IMR-90 (cell line): ENCODE measurements around the gene TMED4. TPM values are rescaled to one million over a fixed set of nuclear protein-coding genes. Genes with fewer than 3 reads are reported as not detected.

Experiments
- ATAC-seq: fragments of 200-7000 bp; cut with Tn5 transposase; 2 replicates; pipeline ENCODE4 v1.9.1; 2020; ENCODE audit warnings: low read depth, mild to moderate bottlenecking, moderate library complexity
- BruUV-seq: library from RNA; stranded (reverse); fragments of 400-500 nt; replicated peaks from 2 replicates; lab custom pipeline; 2021; lab: Mats Ljungman, UMichigan
- CTCF ChIA-PET: fragments of 300-600 bp; formaldehyde crosslinking; extraction: SDS; loops from one replicate; lab custom pipeline; 2021; ENCODE audit warnings: antibody characterized with exemption; lab: Yijun Ruan, JAX
- POLR2A ChIA-PET: fragments of 300-600 bp; sonication (Branson Sonifier 250); formaldehyde crosslinking; loops from one replicate; lab custom pipeline; 2022; ENCODE audit warnings: antibody characterized with exemption; ENCODE audit not compliant: unreplicated experiment; lab: Charles Lee
- DNase-seq: peaks from one replicate; pipeline ENCODE4 v3.0.0; 2013
- H2AFZ ChIP-seq: replicated peaks from 2 replicates; pipeline ENCODE3; 2013; ENCODE audit warnings: low read length, mild to moderate bottlenecking; ENCODE audit not compliant: poor library complexity
- H2AK5ac ChIP-seq: 2 replicates; pipeline ENCODE4 v1.6.1; 2013; ENCODE audit warnings: low read depth, low read length, inconsistent platforms
- H2AK9ac ChIP-seq: replicated peaks from 2 replicates; pipeline ENCODE3; 2013; ENCODE audit warnings: mild to moderate bottlenecking, low read depth, low read length, moderate library complexity; ENCODE audit not compliant: poor library complexity
- H2BK120ac ChIP-seq: 2 replicates; pipeline ENCODE4 v1.6.1; 2013; ENCODE audit warnings: low read depth, low read length, inconsistent platforms
- H2BK15ac ChIP-seq: 3 replicates; pipeline ENCODE4 v1.6.1; 2013; ENCODE audit warnings: low read depth, low read length, inconsistent platforms
- H2BK20ac ChIP-seq: 2 replicates; pipeline ENCODE4 v1.6.1; 2013; ENCODE audit warnings: low read depth, mild to moderate bottlenecking, inconsistent platforms, low read length, moderate library complexity
- H2BK5ac ChIP-seq: 2 replicates; pipeline ENCODE4 v1.6.1; 2013; ENCODE audit warnings: mild to moderate bottlenecking, low read depth, low read length, inconsistent platforms; ENCODE audit not compliant: poor library complexity, severe bottlenecking
- H3K14ac ChIP-seq: replicated peaks from 2 replicates; pipeline ENCODE4 v1.6.1; 2013; ENCODE audit warnings: low read depth, low read length, inconsistent platforms
- H3K18ac ChIP-seq: 2 replicates; pipeline ENCODE4 v1.6.1; 2013; ENCODE audit warnings: low read depth, low read length, control low read depth
- H3K23ac ChIP-seq: 2 replicates; pipeline ENCODE4 v1.6.1; 2013; ENCODE audit warnings: low read depth, low read length, inconsistent platforms
- H3K27ac ChIP-seq: 2 replicates; pipeline ENCODE4 v1.5.1; 2013; ENCODE audit warnings: mild to moderate bottlenecking, control low read depth, low read length; ENCODE audit not compliant: insufficient read depth
- H3K27me3 ChIP-seq: 2 replicates; pipeline ENCODE4 v1.6.1; 2013; ENCODE audit warnings: low read length; ENCODE audit not compliant: control insufficient read depth, insufficient read depth
- H3K36me3 ChIP-seq: 2 replicates; pipeline ENCODE4 v1.6.1; 2013; ENCODE audit warnings: low read length, mixed read lengths; ENCODE audit not compliant: control insufficient read depth, insufficient read depth
- H3K4ac ChIP-seq: 2 replicates; pipeline ENCODE4 v1.6.1; 2013; ENCODE audit warnings: low read depth, low read length, inconsistent platforms
- H3K4me1 ChIP-seq: 2 replicates; pipeline ENCODE4 v1.6.1; 2013; ENCODE audit warnings: low read length, mixed read lengths; ENCODE audit not compliant: control insufficient read depth, insufficient read depth
- H3K4me2 ChIP-seq: 2 replicates; pipeline ENCODE4 v1.6.1; 2013; ENCODE audit warnings: low read depth, mild to moderate bottlenecking, control low read depth, low read length, moderate library complexity
- H3K4me3 ChIP-seq: 2 replicates; pipeline ENCODE4 v1.5.1; 2013; ENCODE audit warnings: low read depth, mild to moderate bottlenecking, control low read depth, low read length, moderate library complexity; ENCODE audit not compliant: insufficient read depth
- H3K56ac ChIP-seq: 2 replicates; pipeline ENCODE4 v1.6.1; 2013; ENCODE audit warnings: low read length, inconsistent platforms; ENCODE audit not compliant: insufficient read depth; ENCODE audit errors: extremely low read depth
- H3K79me1 ChIP-seq, 2 experiments: 2 replicates each; pipeline ENCODE4 v1.6.1; 2013; ENCODE audit warnings: low read length in 2 of 2, inconsistent platforms in 1 of 2, low read depth in 1 of 2
- H3K9ac ChIP-seq: 2 replicates; pipeline ENCODE4 v1.6.1; 2013; ENCODE audit warnings: low read depth, low read length, control low read depth
- H3K9me1 ChIP-seq: 2 replicates; pipeline ENCODE4 v1.6.1; 2013; ENCODE audit warnings: low read length, inconsistent platforms; ENCODE audit not compliant: insufficient read depth
- H3K9me3 ChIP-seq: 2 replicates; pipeline ENCODE4 v1.6.1; 2013; ENCODE audit warnings: low read length; ENCODE audit not compliant: control insufficient read depth, insufficient read depth
- H4K20me1 ChIP-seq: 2 replicates; pipeline ENCODE4 v1.6.1; 2013; ENCODE audit warnings: low read length, inconsistent platforms; ENCODE audit not compliant: insufficient read depth
- H4K5ac ChIP-seq: 2 replicates; pipeline ENCODE4 v1.6.1; 2013; ENCODE audit warnings: mild to moderate bottlenecking, low read depth, low read length, control low read depth
- H4K8ac ChIP-seq, 2 experiments: 2 replicates each; pipeline ENCODE4 v1.6.1; 2013; ENCODE audit warnings: low read depth in 2 of 2, low read length in 2 of 2, control low read depth in 1 of 2, inconsistent platforms in 1 of 2
- H4K91ac ChIP-seq: 2 replicates; pipeline ENCODE4 v1.6.1; 2013; ENCODE audit warnings: low read depth, low read length, inconsistent platforms; ENCODE audit not compliant: insufficient read depth
- BHLHE40 ChIP-seq: fragments of 150-350 bp; IDR thresholded peaks from 2 replicates; pipeline ENCODE4 v1.6.1; 2016; ENCODE audit warnings: mild to moderate bottlenecking, low read depth, low read length
- CEBPB ChIP-seq: IDR thresholded peaks from 2 replicates; pipeline ENCODE4 v1.6.1; 2012; ENCODE audit warnings: low read depth, low read length, improper control_type of control experiment
- CHD1 ChIP-seq: IDR thresholded peaks from 2 replicates; pipeline ENCODE4 v1.6.1; 2012; ENCODE audit warnings: low read depth, low read length, improper control_type of control experiment
- ELK1 ChIP-seq: fragments of 150-350 bp; IDR thresholded peaks from 2 replicates; pipeline ENCODE4 v1.6.1; 2016; ENCODE audit warnings: low read depth, mild to moderate bottlenecking, low read length, moderate library complexity, borderline replicate concordance
- FOS ChIP-seq: fragments of 150-350 bp; IDR thresholded peaks from 2 replicates; pipeline ENCODE4 v1.6.1; 2016; ENCODE audit warnings: low read depth, low read length
- MAFK ChIP-seq: IDR thresholded peaks from 2 replicates; pipeline ENCODE4 v1.6.1; 2012; ENCODE audit warnings: low read depth, low read length, improper control_type of control experiment
- NFE2L2 ChIP-seq: fragments of 150-350 bp; IDR thresholded peaks from 2 replicates; pipeline ENCODE4 v1.6.1; 2016; ENCODE audit warnings: low read depth, mild to moderate bottlenecking, low read length
- RAD21 ChIP-seq: IDR thresholded peaks from 2 replicates; pipeline ENCODE4 v1.6.1; 2012; ENCODE audit warnings: low read length, improper control_type of control experiment
- RCOR1 ChIP-seq: IDR thresholded peaks from 2 replicates; pipeline ENCODE4 v1.6.1; 2012; ENCODE audit warnings: mild to moderate bottlenecking, low read length, improper control_type of control experiment; ENCODE audit not compliant: insufficient replicate concordance
- RFX5 ChIP-seq: IDR thresholded peaks from 2 replicates; pipeline ENCODE4 v1.8.0; 2012; ENCODE audit warnings: low read depth, mild to moderate bottlenecking, low read length, moderate library complexity
- WGBS, 2 experiments: methylation state at CpG; one replicate each; pipeline versions ENCODE4 v1.1.5 to v1.1.7; 2013; ENCODE audit warnings: missing lambda C conversion rate in 2 of 2; ENCODE audit not compliant: insufficient read length in 1 of 2; ENCODE audit errors: extremely low coverage in 2 of 2; 5-methylcytosine and 5-hydroxymethylcytosine counted together
- dilution Hi-C: fragments of 300-500 bp; cut with HindIII; formaldehyde crosslinking; loops from one replicate; pipeline ENCODE4 v1.14.3; 2018; ENCODE audit warnings: low sequenced_read_pairs; ENCODE audit not compliant: unreplicated experiment
- in situ Hi-C: fragments of 300-500 bp; cut with MboI; formaldehyde crosslinking; loops from 3 replicates; pipeline ENCODE4 v1.14.3; 2019; ENCODE audit warnings: low sequenced_read_pairs, inconsistent platforms, mixed read lengths
- intact Hi-C: fragments of 100-400 bp; cut with micrococcal nuclease; formaldehyde crosslinking; loops from 2 replicates; pipeline ENCODE4 v1.10.0; 2022
- polyA plus RNA-seq, 3 experiments: library from polyadenylated mRNA; depleted of rRNA; stranded (reverse); fragments of >200 nt; gene quantifications; 2 replicates each; pipeline ENCODE4 v1.2.3, GENCODE V29; 2012; ENCODE audit warnings: low replicate concordance in 1 of 3
- total RNA-seq: library from RNA; depleted of rRNA; stranded (reverse); fragments of >200 nt; gene quantifications from 2 replicates; pipeline ENCODE4 v1.2.3, GENCODE V29; 2012

The TMED4 gene
- total and polyA plus RNA-seq, 2 of the 4 experiments (the other 2 are of a cell fraction), result 58.6 to 92.7 TPM

DNA sequence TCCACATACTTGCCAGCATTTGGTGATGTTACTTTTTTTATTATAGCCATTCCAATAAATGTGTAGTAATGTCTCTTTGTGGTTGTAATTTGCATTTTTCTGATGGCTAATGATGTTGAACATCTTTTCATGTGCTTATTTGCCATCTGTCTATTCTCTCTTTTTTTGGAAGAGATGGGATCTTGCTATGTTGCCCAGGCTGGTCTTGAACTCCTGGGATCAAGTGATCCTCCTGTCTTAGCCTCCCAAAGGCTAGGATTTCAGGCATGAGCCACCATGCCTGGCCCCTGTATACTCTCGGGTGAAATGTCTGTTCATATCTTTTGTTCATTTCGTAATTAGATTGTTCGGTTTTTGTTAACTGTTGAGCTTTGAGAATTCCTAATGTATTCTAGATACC lies 27.8 kb upstream of the TMED4 start:
- Histone ChIP-seq H3K4ac (no peak overlapping the region), H3K9ac (no peak overlapping the region), H2AK5ac (no peak overlapping the region), H3K23ac (no peak overlapping the region), H3K56ac (no peak overlapping the region), H3K36me3 (no peaks in the 10 kb centered on the region), H3K4me1 (no peaks in the 10 kb centered on the region), H3K4me2 (no peak overlapping the region), H4K8ac (no peak overlapping the region), H2AFZ (no peak overlapping the region), H3K9me3 (no peaks in the 10 kb centered on the region), H2BK5ac (no peak overlapping the region), H4K91ac (no peak overlapping the region), H2BK15ac (no peak overlapping the region), H4K5ac (no peak overlapping the region), H3K27ac (no peak overlapping the region), H3K9me1 (no peaks in the 10 kb centered on the region; the same call in 1 of the 2 replicates), H3K18ac (no peak overlapping the region), H2AK9ac (no peak overlapping the region), H3K4me3 (no peak overlapping the region), H2BK120ac (no peak overlapping the region), H3K14ac (no peak overlapping the region), H2BK20ac (no peak overlapping the region), H3K79me1 (peaks cover 10 to 39% of the 10 kb centered on the region in 2 experiments; a peak in 3 of 4 replicates), H4K20me1 (0 out of 2 replicates have a peak, but pooled peaks cover 4% of the 10 kb centered on the region), H3K27me3 (no peaks in the 10 kb centered on the region)
- no TSS peak for BruUV-seq
- intact Hi-C loops, result loop anchor here (5.0 kb wide), 1 partner anchor 237 kb away; the partner anchor contains the start of gene H2AZ2
- dilution Hi-C loops, result no loop called here
- WGBS, 2 experiments, result no CpG with 5 or more reads among the region's 3 CpGs
- CTCF ChIA-PET, result no interaction called here
- POLR2A ChIA-PET, result no interaction called here
- in situ Hi-C loops, result no loop called here
- TF ChIP-seq MAFK (no peak), ELK1 (no peak), CHD1 (no peak), RCOR1 (no peak), RAD21 (no peak), NFE2L2 (no peak), FOS (no peak), CEBPB (no peak), RFX5 (no peak), BHLHE40 (no peak)
- DNase-seq (no peak), ATAC-seq (no peak)
